Left cardiac atrium (tissue), 4 donors: ENCODE results near the gene ANK2. TPM values are rescaled to one million over a fixed set of nuclear protein-coding genes. Genes with fewer than 3 reads are reported as not detected.

Experiments used
- ATAC-seq, 2 donors: fragments of 200-7000 bp; cut with Tn5 transposase; one replicate each; pipeline ENCODE4 v1.9.1; 2020; ENCODE audit warnings: mild to moderate bottlenecking in 2 of 2, moderate library complexity in 2 of 2
- DNase-seq: peaks from one replicate; pipeline ENCODE4 v3.0.0-alpha.2; 2020
- intact Hi-C, 2 donors: fragments of 100-400 bp; cut with DNase I; formaldehyde crosslinking; loops; one replicate each; pipeline versions ENCODE4 v1.14.1 to v1.15.1; 2022 to 2023
- total RNA-seq, 2 donors: library from RNA; stranded (reverse); fragmentation: NEBNext Ultra II Directional; extraction: Animal tissue kit (Norgen Biotek cat#: 25700); gene quantifications; one replicate each; pipeline ENCODE4 v1.2.1, GENCODE V29; 2021
- donor health status: DM: no; HTN: yes; CAD: no.
- donor health status: DM: no; HTN: yes; CAD: no; lungs with severe emphysema.
- donor health status: DM: yes; HTN: yes; CAD: no.
- donor health status: Dilated cardiomyopathy.

ANK2 gene
- total RNA-seq, 2 donors from 2014 or later: 277 to 318 TPM

GRCh38 chr4:113347245-113347644, 297.8 kb downstream of the ANK2 start:
- intact Hi-C loops: no loop called here

DNA sequence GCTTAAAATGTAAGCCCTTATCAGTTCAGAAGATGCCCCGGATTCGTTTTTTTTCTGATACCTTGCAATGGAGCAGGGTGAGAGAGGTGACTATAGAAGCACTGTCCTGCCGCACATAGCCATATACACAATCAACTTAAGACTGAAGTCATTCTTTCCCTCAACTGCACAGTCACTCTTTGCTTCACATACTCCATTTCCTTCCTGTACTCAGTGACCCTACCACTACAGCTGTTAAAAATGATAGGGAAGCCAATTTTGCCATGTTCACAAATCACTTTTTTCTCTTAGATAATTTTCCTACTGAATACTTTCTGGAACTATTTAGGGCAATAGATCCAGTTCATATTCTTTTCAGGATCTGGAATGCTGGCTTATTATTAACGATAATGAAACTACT, 300.0 kb downstream of the ANK2 start:
- ATAC-seq: no peak

More at GRCh38 chr4:113347245-113347644, 297.8 kb downstream of the ANK2 start:
- no peak for ATAC-seq
- DNase-seq: no peak

GRCh38 chr4:113350576-113350975, 301.1 kb downstream of the ANK2 start:
- no peak for DNase-seq
- intact Hi-C loops: no loop called here
- no peak for ATAC-seq

More for the DNA sequence above, 300.0 kb downstream of the ANK2 start:
- intact Hi-C loops: no loop called here
- no peak for DNase-seq

DNA sequence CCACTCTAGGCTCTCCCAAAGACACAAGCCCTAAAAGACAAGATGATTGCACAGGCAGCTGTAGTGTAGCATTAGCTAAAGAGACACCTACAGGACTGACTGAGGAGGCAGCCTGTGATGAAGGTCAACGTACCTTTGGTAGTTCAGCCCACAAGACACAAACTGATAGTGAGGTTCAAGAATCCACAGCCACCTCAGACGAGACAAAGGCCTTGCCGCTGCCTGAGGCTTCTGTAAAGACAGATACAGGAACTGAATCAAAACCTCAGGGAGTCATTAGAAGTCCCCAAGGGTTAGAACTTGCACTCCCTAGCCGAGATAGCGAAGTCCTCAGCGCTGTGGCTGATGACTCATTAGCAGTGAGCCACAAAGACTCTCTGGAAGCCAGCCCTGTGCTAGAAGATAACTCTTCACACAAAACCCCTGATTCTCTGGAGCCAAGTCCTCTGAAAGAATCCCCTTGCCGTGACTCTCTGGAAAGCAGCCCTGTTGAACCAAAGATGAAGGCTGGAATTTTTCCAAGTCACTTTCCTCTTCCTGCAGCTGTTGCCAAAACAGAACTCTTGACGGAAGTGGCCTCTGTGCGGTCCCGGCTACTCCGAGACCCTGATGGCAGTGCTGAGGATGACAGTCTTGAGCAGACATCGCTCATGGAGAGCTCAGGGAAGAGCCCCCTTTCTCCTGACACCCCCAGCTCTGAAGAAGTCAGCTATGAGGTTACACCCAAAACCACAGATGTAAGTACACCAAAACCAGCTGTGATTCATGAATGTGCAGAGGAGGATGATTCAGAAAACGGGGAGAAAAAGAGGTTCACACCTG, 306.3 kb downstream of the ANK2 start:
- ATAC-seq (peak; percentile 84 to 96), DNase-seq (peak; percentile 53)
- intact Hi-C loops: no loop called here

DNA sequence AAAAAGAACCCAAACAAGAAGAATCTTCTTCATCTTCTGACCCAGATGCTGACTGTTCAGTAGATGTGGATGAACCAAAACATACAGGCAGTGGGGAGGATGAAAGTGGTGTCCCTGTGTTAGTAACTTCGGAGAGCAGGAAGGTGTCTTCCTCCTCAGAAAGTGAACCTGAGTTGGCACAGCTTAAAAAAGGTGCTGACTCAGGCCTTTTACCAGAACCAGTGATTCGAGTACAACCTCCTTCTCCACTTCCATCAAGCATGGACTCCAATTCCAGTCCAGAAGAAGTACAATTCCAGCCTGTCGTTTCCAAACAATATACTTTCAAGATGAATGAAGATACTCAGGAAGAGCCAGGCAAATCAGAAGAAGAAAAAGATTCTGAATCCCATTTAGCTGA, 307.0 kb downstream of the ANK2 start:
- intact Hi-C loops: no loop called here
- DNase-seq (no peak), ATAC-seq (no peak)

DNA sequence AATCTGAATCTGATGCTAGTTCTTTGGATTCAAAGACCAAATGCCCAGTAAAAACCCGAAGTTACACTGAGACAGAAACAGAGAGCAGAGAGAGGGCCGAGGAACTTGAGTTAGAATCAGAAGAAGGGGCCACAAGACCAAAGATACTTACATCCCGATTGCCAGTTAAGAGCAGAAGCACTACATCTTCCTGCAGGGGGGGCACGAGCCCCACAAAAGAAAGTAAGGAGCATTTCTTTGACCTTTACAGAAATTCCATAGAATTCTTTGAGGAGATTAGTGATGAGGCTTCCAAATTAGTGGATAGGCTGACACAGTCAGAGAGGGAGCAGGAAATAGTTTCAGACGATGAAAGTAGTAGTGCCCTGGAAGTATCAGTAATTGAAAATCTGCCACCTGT, 309.3 kb downstream of the ANK2 start:
- no peak for ATAC-seq
- intact Hi-C loops: no loop called here

GRCh38 chr4:113365377-113365776, 315.9 kb downstream of the ANK2 start:
- DNase-seq: no peak
- no peak for ATAC-seq
- intact Hi-C loops: no loop called here

More for the DNA sequence above, 309.3 kb downstream of the ANK2 start:
- no peak for DNase-seq

DNA sequence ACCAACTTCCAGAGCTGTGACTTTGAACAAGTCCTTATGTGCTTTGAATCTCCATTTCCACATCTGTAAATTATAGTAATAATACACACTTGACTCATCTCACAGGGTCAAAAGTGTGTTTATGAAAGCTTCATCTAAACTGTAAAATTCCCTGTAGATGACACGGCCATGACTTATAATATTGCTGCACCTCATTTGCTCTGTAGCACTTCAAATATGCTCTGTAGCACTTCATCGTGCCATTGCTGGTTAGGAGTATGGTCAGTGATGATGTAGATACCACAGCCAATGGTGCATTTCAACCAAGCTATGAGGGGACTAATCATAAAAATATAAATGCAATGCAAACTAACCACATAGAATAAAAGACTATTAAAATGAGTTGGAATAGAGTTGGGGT, 318.6 kb downstream of the ANK2 start:
- ATAC-seq: no peak
- no peak for DNase-seq
- intact Hi-C loops: no loop called here

- intact Hi-C loops: no loop called here
- DNase-seq (no peak), ATAC-seq (no peak)
Observed at GRCh38 chr4:113371111-113371510, 321.7 kb downstream of the ANK2 start.

- ATAC-seq: peak; percentile 30 to 49
- intact Hi-C loops: no loop called here
Observed at GRCh38 chr4:113375964-113376666, 326.7 kb downstream of the ANK2 start.

GRCh38 chr4:113378836-113379235, 329.4 kb downstream of the ANK2 start:
- no peak for DNase-seq
- intact Hi-C loops: no loop called here
- no peak for ATAC-seq

More at GRCh38 chr4:113375964-113376666, 326.7 kb downstream of the ANK2 start:
- no peak for DNase-seq

DNA sequence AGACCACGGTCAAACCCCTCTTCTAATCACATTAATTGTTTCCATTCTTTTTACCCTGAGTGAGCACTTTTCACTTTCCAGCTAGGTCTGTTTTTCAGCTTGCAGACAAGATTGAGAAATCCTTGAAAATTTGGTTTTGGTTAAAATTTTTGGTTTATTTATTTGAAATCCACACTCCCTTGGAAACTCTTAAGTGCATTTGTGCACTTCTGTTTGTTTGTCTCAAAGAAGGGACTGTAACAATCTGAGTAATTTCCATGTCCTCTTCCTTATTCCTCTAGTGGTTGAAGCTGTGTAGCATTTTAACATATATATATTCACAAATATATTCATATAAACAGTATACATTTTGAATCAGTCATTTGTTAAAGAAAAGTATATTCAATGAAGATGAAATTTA, 333.3 kb downstream of the ANK2 start:
- DNase-seq: no peak
- intact Hi-C loops: loop anchor here in 1 of 2 donors (10.0 kb wide), 1 partner anchor 162 kb away; no protein-coding TSS in a partner anchor
- ATAC-seq: peak in 1 of 2 donors; percentile 13

- intact Hi-C loops: loop anchor here in 1 of 2 donors (10.0 kb wide), 1 partner anchor 162 kb away; no protein-coding TSS in a partner anchor
- ATAC-seq: peak; percentile 82 to 83
Observed at GRCh38 chr4:113383111-113383785, 333.8 kb downstream of the ANK2 start.

DNA sequence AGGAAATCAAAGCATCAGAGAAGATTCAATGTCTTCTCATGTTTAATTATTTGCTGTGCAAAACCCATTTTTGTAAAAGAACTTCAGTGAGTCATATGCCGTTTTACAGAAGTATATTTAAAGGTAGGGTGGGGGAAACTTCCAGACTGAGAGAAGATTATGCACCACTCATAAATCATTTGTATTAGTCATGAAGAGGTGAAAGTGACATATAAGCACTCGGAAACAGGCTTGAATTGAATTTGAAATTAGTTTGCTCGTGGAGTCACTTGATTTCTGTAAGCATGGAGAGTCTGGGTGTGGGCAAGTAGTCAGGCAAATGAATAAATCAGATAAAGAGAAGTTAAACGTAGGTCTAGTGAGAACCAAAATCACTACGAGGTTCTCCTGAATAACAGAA, 335.1 kb downstream of the ANK2 start:
- DNase-seq (no peak), ATAC-seq (peak in 1 of 2 donors; percentile 15)
- intact Hi-C loops: loop anchor here in 1 of 2 donors (10.0 kb wide), 1 partner anchor 160 kb away; no protein-coding TSS in a partner anchor

More at GRCh38 chr4:113383111-113383785, 333.8 kb downstream of the ANK2 start:
- no peak for DNase-seq

DNA sequence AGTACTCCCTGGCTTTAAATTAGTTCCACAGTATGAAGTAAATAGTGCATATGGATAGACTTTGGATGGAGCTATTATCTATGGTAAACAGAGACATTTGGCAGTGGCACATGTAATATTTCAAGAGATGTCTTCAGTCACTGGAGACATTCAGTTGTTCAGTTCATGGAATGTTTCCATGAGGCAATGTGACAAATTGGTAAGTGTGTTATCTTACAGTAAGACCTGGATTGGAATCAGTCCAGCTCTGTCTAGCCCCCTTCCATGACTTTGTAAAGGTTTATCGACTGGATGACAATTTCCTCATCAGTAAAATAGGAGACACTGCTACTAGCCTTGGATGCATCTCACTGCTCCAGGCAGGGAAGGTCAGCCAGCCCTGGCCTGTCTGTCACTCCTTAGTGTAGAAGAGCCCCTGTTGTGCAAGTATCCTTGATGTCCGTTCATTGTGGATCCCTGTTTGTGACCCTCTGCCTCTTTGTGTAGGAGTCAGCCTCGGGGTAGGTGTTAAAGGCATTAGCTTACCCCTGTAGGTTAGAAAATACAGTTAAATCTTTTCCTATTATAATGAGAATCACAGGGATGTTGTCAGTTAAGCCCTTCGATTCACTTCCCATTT, 335.9 kb downstream of the ANK2 start:
- no peak for ATAC-seq
- intact Hi-C loops: loop anchor here in 1 of 2 donors (10.0 kb wide), 1 partner anchor 159 kb away; no protein-coding TSS in a partner anchor
- DNase-seq: no peak

DNA sequence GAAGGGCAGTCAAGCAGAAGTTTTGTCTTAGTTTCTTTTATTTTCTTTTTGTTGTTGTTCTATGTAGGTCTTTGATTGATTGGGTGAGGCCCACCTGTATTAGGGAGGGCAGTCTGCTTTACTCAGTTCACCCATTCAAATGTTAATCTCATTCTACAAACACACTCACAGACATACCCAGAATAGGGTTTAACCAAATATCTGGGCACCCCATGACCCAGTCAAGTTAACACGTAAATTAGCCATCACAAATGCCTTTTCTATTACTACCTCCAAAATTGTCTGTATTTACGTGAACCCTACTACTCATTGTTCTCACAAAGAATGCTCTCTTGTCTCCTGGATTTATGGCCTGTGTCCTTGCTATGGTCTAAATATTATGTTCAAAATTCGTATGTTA, 339.7 kb downstream of the ANK2 start:
- no peak for ATAC-seq
- no peak for DNase-seq
- intact Hi-C loops: loop anchor here in 1 of 2 donors (10.0 kb wide), 1 partner anchor 156 kb away; no protein-coding TSS in a partner anchor

GRCh38 chr4:113390850-113391249, 341.4 kb downstream of the ANK2 start:
- DNase-seq (no peak), ATAC-seq (no peak)
- intact Hi-C loops: loop anchor here (10.0 kb wide), 4 partner anchors 374 to 994 kb away; partner anchors contain the start of gene CAMK2D (in 1 of the 2)

- ATAC-seq (no peak), DNase-seq (no peak)
- intact Hi-C loops: loop anchor here (10.0 kb wide), 4 partner anchors 371 to 991 kb away; partner anchors contain the start of gene CAMK2D (in 1 of the 2)
Observed at GRCh38 chr4:113394108-113394729, 344.8 kb downstream of the ANK2 start.
